HG03575 (cell line): ENCODE results near the gene CACNA2D3.
"Not testable (repeated sequence)": the region's sequence is repeated elsewhere in the genome, so short reads cannot be mapped to it uniquely, and the experiment has no call there.

Experiments used
- ATAC-seq: cut with Tn5 transposase; IDR thresholded peaks from one replicate; pipeline ENCODE4 v1.9.1; 2021; ENCODE audit not compliant: unreplicated experiment, insufficient number of reproducible peaks, low FRiP score; ENCODE audit errors: extremely low read depth

Gene CACNA2D3

GRCh38 chr3:54122324-54123002, at the start of gene CACNA2D3:
TSS of gene CACNA2D3 (plus strand) at chr3:54122552.
- ATAC-seq = no peak

DNA sequence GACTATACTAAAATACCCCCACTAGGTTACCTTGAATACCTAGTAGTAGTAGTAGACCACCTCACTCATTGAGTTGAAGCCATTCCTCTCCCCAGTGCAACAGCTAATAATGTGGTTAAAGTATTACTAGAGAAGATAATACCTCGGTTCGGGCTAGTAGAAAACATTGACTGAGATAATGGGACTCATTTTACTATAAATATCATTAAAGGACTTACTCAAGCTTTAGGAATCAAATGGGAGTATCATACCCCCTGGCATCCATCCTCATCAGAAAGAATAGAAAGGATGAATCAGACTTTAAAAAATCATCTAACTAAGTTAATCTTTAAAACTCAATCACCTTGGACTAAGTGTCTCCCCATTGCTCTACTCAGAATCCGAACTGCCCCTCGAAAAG, 49.0 kb upstream of the CACNA2D3 start:
- no peak for ATAC-seq

DNA sequence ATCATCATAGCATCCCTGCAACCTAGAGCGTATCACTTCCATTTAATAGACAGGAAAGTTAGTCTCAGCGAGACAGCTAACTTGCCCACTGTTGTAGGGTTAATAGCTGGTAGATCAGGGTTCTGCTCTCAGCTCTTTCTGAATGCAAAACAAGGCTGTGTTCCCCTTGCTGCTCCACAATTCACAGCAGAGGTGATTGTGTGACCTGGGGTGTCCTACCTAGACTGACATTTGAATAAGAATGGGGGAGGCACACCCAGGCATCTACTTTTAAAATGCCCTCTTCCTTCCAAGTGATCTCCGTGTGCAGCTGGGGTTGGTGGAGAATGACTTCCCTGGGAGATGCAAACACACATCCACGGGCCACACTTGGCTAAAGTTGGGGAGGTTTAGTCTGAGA, 43.0 kb upstream of the CACNA2D3 start:
- ATAC-seq = no peak

DNA sequence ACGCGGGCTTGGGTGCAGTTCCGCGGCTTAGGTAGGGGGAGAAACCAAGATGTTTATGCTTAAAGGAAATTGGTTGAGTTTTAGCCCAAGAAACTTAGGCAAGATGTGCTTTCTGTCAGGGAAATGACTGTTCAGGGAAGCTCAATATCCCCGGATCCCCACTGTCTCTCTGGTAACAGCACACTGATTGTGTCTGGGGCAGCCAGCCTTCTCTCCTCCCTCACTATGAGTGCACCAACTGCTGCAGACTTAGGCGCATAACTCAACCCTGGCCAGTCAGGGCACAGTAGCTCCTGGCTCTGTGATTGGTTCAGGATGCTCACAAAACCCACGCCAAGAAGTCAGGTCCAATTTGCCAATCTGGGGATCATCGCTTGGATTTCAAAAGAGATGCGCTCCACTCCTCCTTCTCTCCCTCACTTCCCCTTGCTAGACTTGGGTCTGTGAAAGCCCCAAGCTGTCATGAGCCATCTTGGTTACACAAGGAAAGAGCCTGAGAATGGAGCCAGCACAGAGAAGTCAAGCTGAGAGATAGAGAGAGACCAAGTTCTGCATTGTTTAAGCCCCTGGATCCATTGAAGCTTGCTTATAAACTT, 42.5 kb upstream of the CACNA2D3 start:
- no peak for ATAC-seq

GRCh38 chr3:54083921-54084320, 38.4 kb upstream of the CACNA2D3 start:
- no peak for ATAC-seq

GRCh38 chr3:54085936-54086335, 36.4 kb upstream of the CACNA2D3 start:
- ATAC-seq = no peak

- ATAC-seq = no peak
These were observed 35.5 kb upstream of the CACNA2D3 start for GRCh38 chr3:54086652-54087405.

- no peak for ATAC-seq
These were observed 34.6 kb upstream of the CACNA2D3 start for GRCh38 chr3:54087581-54088410.

DNA sequence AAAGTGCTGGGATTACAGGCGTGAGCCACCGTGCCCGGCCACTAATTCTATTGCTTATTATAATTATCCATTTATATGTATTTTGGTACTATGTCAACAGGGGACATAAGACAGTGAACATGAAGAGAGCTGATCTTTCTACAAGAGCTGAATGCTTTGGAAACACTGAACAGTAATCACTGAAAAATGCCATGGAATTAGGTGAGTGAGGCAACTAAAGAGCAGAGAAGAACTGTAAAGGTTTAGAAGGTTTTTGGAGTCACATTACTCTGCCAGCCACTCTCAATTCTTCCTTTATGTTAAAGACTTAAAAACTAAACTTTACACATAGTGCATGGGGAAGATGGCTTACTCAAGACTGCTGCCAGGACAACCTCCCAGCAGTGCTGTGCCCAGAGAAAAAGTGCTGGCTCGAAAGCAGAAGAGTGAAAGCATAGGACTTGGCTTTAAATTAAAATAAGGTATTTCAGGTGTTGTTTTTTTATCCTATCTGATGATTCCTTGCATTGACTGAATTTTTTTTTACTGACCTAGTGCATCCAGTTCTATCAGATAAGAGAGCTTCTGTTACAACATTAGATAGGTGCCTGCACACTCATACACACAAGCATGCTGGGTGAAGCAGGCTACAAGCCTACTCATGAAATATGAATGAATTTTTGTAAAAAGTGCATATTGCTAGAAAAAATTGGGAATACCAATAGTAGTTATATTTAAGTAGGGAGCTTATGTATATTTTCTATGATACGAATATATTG, 28.7 kb upstream of the CACNA2D3 start:
- no peak for ATAC-seq

DNA sequence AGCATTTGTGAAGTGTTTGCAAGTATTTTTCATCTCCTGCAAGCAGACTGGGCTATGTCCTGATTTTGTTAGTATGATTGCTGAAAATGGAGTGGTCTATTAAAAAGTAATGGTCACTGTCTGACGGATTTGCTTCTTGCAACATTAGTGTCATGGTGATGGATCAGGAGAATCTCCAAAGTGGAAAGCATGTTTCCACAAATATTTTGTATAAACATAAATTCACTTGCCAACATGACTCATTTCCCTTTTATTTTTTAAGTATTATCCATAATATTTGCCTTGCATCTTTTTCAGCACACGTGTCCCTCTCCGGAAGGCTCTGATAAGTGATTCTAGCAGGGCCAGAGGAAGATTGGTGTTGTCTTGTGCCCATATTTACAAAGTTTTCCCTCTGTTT, 27.4 kb upstream of the CACNA2D3 start:
- ATAC-seq = no peak

- no peak for ATAC-seq
These were observed 23.0 kb upstream of the CACNA2D3 start for GRCh38 chr3:54099381-54099780.

DNA sequence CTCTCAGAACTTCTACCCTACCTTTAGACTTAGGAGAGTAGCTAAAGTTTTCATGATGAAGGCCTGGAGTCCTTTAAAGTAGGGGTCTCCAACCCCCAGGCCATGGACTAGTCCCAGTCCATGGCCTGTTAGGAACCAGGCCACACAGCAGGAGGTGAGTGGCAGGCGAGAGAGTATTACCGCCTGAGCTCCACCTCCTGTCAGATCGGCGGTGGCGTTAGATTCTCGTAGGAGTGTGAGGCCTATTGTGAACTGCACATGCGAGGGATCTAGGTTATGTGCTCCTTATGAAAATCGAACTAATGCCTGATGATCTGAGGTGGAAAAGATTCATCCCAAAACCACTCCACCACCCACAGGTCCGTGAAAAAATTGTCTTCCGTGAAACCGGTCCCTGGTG, 18.3 kb upstream of the CACNA2D3 start:
- no peak for ATAC-seq

GRCh38 chr3:54116129-54116528, 6.2 kb upstream of the CACNA2D3 start:
- not testable (repeated sequence) for ATAC-seq

DNA sequence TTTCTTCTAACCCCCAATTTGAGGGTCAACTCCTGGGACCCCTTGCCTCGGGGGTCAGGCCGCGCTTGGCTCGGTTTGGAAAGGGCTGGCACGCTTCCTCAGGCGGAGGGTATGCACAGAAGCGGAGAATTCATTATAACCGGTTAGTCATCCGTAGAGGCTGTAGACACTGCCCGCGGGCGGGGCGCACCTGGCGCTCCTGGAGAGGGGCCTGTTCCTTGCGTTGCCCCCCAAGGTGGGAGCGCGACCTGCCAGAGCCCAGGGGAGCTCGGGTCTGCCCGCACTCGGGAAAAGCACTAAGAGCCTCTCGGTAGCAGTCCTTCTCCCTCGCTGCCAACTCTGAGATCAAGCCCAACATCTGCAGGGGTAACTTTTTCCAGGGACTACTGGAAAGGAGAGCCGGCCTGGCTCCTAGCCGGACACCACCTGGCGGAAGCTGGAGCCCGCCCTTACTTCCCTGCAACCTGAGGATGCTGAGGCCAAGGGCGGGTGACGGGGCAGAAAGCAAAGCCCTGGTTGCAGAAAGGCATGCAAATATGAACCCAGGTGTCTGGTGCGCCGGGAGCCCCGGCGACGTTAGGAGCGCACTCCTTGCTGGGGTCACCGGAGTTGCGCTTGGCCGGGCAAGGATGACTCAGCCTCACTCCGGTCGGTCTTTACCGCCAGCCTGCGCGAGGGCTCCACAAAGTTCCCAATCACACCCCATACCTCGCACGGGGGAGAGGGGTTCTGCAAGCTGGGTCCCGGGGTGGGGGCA, 1.5 kb upstream of the CACNA2D3 start:
- ATAC-seq = peak; percentile 85

GRCh38 chr3:54121414-54122323, 683 bp upstream of the CACNA2D3 start:
- no peak for ATAC-seq

- no peak for ATAC-seq
These were observed 837 bp downstream of the CACNA2D3 start for GRCh38 chr3:54123003-54123775.
